Measurements from ENCODE around the gene IPO7.

The IPO7 gene

GRCh38 chr11:9489080-9489765, 104.8 kb downstream of the IPO7 start:
- no peak for DNase-seq (ENCODE audit: insufficient read length, low spot score)
- no peak for FAIRE-seq
- TF ChIP-seq PAX5 (IDR thresholded peaks at IDR 0.05; ENCODE audit: insufficient read depth, low read length, severe bottlenecking): no peak
- TF ChIP-seq TAF1 (IDR thresholded peaks at IDR 0.05; ENCODE audit: low read depth, low read length): no peak
- TF ChIP-seq SPI1 (IDR thresholded peaks at IDR 0.05; ENCODE audit: low read depth, low read length): no peak
- TF ChIP-seq POLR2AphosphoS5 (IDR thresholded peaks at IDR 0.05; ENCODE audit: low read depth, low read length): no peak
- no peak for TF ChIP-seq POU2F2 (IDR thresholded peaks at IDR 0.05; ENCODE audit: low read depth, low read length)
- TF ChIP-seq POLR2A (IDR thresholded peaks at IDR 0.05; ENCODE audit: low read depth, low read length): no peak

- FAIRE-seq (no peak), DNase-seq (ENCODE audit: insufficient read length, low spot score) (no peak)
- TF ChIP-seq TAF1 (IDR thresholded peaks at IDR 0.05; ENCODE audit: low read depth, low read length) (no peak), PAX5 (IDR thresholded peaks at IDR 0.05; ENCODE audit: insufficient read depth, low read length, severe bottlenecking) (no peak), POLR2A (IDR thresholded peaks at IDR 0.05; ENCODE audit: low read depth, low read length) (no peak), POU2F2 (IDR thresholded peaks at IDR 0.05; ENCODE audit: low read depth, low read length) (no peak), POLR2AphosphoS5 (IDR thresholded peaks at IDR 0.05; ENCODE audit: low read depth, low read length) (no peak), SPI1 (IDR thresholded peaks at IDR 0.05; ENCODE audit: low read depth, low read length) (no peak)
Observed at GRCh38 chr11:9490376-9490775, 105.9 kb downstream of the IPO7 start.

- FAIRE-seq (no peak), DNase-seq (ENCODE audit: insufficient read length, low spot score) (no peak)
- no peak for TF ChIP-seq POU2F2 (IDR thresholded peaks at IDR 0.05; ENCODE audit: low read depth, low read length)
- no peak for TF ChIP-seq TAF1 (IDR thresholded peaks at IDR 0.05; ENCODE audit: low read depth, low read length)
- TF ChIP-seq PAX5 (IDR thresholded peaks at IDR 0.05; ENCODE audit: insufficient read depth, low read length, severe bottlenecking): no peak
- no peak for TF ChIP-seq POLR2AphosphoS5 (IDR thresholded peaks at IDR 0.05; ENCODE audit: low read depth, low read length)
- no peak for TF ChIP-seq SPI1 (IDR thresholded peaks at IDR 0.05; ENCODE audit: low read depth, low read length)
- no peak for TF ChIP-seq POLR2A (IDR thresholded peaks at IDR 0.05; ENCODE audit: low read depth, low read length)
Observed at GRCh38 chr11:9493492-9493891, 109.0 kb downstream of the IPO7 start.

- FAIRE-seq (no peak), DNase-seq (ENCODE audit: insufficient read length, low spot score) (no peak)
- no peak for TF ChIP-seq TAF1 (IDR thresholded peaks at IDR 0.05; ENCODE audit: low read depth, low read length)
- no peak for TF ChIP-seq POLR2AphosphoS5 (IDR thresholded peaks at IDR 0.05; ENCODE audit: low read depth, low read length)
- TF ChIP-seq PAX5 (IDR thresholded peaks at IDR 0.05; ENCODE audit: insufficient read depth, low read length, severe bottlenecking): no peak
- no peak for TF ChIP-seq SPI1 (IDR thresholded peaks at IDR 0.05; ENCODE audit: low read depth, low read length)
- TF ChIP-seq POU2F2 (IDR thresholded peaks at IDR 0.05; ENCODE audit: low read depth, low read length): no peak
- TF ChIP-seq POLR2A (IDR thresholded peaks at IDR 0.05; ENCODE audit: low read depth, low read length): no peak
Observed at GRCh38 chr11:9494316-9494715, 109.9 kb downstream of the IPO7 start.

- FAIRE-seq (no peak), DNase-seq (ENCODE audit: insufficient read length, low spot score) (no peak)
- no peak for TF ChIP-seq POU2F2 (IDR thresholded peaks at IDR 0.05; ENCODE audit: low read depth, low read length)
- no peak for TF ChIP-seq PAX5 (IDR thresholded peaks at IDR 0.05; ENCODE audit: insufficient read depth, low read length, severe bottlenecking)
- TF ChIP-seq POLR2AphosphoS5 (IDR thresholded peaks at IDR 0.05; ENCODE audit: low read depth, low read length): no peak
- TF ChIP-seq POLR2A (IDR thresholded peaks at IDR 0.05; ENCODE audit: low read depth, low read length): no peak
- TF ChIP-seq TAF1 (IDR thresholded peaks at IDR 0.05; ENCODE audit: low read depth, low read length): no peak
- TF ChIP-seq SPI1 (IDR thresholded peaks at IDR 0.05; ENCODE audit: low read depth, low read length): no peak
Observed at GRCh38 chr11:9495803-9496514, 111.5 kb downstream of the IPO7 start.
